Measurements from ENCODE around the gene POLRMT. TPM values are rescaled to one million over a fixed set of nuclear protein-coding genes. Genes with fewer than 3 reads are reported as not detected.

The POLRMT gene
- total RNA-seq, 1 experiment from 2014 or later, result 51.4 TPM

DNA sequence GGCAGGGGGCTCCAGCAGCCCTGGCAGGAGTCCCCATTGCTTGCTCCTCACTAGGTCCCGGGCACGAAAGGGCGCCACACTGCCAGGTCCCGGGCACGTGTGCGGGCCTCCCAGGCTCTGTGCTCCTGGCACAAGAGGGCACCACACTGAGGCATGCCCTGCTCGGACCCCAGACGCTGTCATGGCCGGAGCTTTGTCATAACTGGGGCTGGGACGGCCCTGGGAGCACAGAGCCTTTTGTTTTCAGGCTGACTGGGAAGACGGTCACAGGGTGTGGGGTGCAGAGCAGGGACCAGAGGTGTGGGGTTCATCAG lies 53.5 kb downstream of the POLRMT start:
- intact Hi-C loops (cut with micrococcal nuclease; ENCODE audit: unreplicated experiment), result no loop called here
- CTCF ChIA-PET, result no interaction called here
- BruUV-seq (replicated peaks), result no TSS peak
- H3K9me3 Mint-ChIP-seq (ENCODE audit: low read depth, unreplicated experiment), result no peaks in the 10 kb centered on the region
- no peaks in the 10 kb centered on the region for H3K27me3 Mint-ChIP-seq (ENCODE audit: unreplicated experiment)
- peaks cover 15% of the 10 kb centered on the region for H3K36me3 Mint-ChIP-seq (ENCODE audit: insufficient read depth, unreplicated experiment)
- no peak overlapping the region for H3K27ac Mint-ChIP-seq (ENCODE audit: unreplicated experiment)
- DNase-seq, result no peak
- H3K4me3 Mint-ChIP-seq (ENCODE audit: low read depth, unreplicated experiment), result no peak overlapping the region
- TF ChIP-seq, protein P1, sequence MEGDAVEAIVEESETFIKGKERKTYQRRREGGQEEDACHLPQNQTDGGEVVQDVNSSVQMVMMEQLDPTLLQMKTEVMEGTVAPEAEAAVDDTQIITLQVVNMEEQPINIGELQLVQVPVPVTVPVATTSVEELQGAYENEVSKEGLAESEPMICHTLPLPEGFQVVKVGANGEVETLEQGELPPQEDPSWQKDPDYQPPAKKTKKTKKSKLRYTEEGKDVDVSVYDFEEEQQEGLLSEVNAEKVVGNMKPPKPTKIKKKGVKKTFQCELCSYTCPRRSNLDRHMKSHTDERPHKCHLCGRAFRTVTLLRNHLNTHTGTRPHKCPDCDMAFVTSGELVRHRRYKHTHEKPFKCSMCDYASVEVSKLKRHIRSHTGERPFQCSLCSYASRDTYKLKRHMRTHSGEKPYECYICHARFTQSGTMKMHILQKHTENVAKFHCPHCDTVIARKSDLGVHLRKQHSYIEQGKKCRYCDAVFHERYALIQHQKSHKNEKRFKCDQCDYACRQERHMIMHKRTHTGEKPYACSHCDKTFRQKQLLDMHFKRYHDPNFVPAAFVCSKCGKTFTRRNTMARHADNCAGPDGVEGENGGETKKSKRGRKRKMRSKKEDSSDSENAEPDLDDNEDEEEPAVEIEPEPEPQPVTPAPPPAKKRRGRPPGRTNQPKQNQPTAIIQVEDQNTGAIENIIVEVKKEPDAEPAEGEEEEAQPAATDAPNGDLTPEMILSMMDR (IDR thresholded peaks at IDR 0.05; ENCODE audit: unreplicated experiment), result no peak
- H3K4me1 Mint-ChIP-seq (ENCODE audit: low read depth, unreplicated experiment), result peaks cover 6% of the 10 kb centered on the region

DNA sequence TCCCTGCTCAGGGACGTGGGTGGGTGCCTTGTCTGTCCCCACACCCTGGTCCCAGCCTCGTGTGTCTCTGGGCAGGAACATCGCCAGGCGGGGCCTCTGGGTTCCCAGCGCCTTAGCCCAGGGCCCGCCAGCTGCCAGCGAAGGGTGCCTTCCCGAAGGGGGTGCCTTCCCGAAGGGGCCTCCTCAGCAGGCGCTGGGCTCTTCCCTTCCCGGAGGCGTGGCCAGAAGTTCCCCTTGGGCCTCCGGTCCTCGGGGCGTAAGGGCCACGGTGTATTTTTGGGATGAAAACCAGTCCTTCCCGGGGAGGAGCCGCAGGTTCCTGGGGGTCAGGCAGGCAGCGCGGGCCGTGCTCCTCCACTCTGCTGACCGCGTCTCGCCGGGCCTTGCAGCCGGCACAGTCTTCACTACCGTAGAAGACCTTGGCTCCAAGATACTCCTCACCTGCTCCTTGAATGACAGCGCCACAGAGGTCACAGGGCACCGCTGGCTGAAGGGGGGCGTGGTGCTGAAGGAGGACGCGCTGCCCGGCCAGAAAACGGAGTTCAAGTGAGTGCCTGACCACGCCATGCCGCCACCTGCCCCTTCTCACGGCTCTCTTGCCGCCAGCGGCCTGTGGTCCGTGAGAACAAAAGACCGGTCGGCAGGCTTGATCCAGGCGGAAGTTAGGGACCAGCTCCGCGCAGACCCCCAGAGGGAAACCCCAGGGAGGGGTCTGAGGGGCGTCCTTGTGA lies 54.1 kb downstream of the POLRMT start:
- intact Hi-C loops (cut with micrococcal nuclease; ENCODE audit: unreplicated experiment), result no loop called here
- H3K4me3 Mint-ChIP-seq (ENCODE audit: low read depth, unreplicated experiment), result no peak overlapping the region
- H3K4me1 Mint-ChIP-seq (ENCODE audit: low read depth, unreplicated experiment), result peaks cover 8% of the 10 kb centered on the region
- no peak overlapping the region for H3K27ac Mint-ChIP-seq (ENCODE audit: unreplicated experiment)
- H3K36me3 Mint-ChIP-seq (ENCODE audit: insufficient read depth, unreplicated experiment), result peaks cover 14% of the 10 kb centered on the region
- CTCF ChIA-PET, result no interaction called here
- TF ChIP-seq, protein P1 (IDR thresholded peaks at IDR 0.05; ENCODE audit: unreplicated experiment), result no peak
- no peak for DNase-seq
- no peaks in the 10 kb centered on the region for H3K9me3 Mint-ChIP-seq (ENCODE audit: low read depth, unreplicated experiment)
- H3K27me3 Mint-ChIP-seq (ENCODE audit: unreplicated experiment), result no peaks in the 10 kb centered on the region
- no TSS peak for BruUV-seq (replicated peaks)

DNA sequence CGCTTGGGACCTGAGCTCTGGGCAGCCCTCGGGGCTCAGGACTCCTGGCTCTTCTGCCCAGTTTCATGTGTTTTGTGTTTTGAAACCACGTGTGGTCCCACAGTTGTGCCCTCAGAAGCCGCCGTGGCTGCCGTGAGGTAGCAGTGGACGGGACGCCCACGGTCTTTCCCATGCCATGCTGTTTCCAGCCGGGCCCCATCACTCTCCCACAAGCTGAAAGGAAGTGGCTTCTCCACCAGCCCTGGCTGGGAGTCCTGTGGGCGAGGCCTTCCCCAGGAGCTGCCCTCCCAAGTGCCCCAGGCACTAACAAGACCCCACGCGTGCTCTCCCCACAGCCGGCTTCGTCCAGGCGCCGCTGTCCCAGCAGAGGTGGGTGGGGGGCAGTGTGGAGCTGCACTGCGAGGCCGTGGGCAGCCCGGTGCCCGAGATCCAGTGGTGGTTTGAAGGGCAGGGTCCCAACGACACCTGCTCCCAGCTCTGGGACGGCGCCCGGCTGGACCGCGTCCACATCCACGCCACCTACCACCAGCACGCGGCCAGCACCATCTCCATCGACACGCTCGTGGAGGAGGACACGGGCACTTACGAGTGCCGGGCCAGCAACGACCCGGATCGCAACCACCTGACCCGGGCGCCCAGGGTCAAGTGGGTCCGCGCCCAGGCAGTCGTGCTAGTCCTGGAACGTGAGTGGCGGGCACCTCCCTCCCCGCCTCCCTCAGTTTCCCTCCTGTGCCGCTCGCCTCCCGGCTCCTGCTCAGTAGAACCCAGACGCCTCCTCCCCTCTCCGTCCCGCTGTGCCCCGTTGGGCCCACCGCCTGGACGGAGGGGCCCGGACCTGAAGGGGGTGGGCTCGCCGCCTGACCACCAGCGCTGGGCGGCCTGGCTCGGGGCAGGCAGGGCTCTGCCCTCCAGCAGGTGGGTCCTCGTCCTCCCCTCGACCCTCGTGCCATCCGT lies 55.6 kb downstream of the POLRMT start:
- Mint-ChIP-seq H3K27me3 (ENCODE audit: unreplicated experiment) (no peaks in the 10 kb centered on the region), H3K36me3 (ENCODE audit: insufficient read depth, unreplicated experiment) (peaks cover 19% of the 10 kb centered on the region)
- intact Hi-C loops (cut with micrococcal nuclease; ENCODE audit: unreplicated experiment), result no loop called here

DNA sequence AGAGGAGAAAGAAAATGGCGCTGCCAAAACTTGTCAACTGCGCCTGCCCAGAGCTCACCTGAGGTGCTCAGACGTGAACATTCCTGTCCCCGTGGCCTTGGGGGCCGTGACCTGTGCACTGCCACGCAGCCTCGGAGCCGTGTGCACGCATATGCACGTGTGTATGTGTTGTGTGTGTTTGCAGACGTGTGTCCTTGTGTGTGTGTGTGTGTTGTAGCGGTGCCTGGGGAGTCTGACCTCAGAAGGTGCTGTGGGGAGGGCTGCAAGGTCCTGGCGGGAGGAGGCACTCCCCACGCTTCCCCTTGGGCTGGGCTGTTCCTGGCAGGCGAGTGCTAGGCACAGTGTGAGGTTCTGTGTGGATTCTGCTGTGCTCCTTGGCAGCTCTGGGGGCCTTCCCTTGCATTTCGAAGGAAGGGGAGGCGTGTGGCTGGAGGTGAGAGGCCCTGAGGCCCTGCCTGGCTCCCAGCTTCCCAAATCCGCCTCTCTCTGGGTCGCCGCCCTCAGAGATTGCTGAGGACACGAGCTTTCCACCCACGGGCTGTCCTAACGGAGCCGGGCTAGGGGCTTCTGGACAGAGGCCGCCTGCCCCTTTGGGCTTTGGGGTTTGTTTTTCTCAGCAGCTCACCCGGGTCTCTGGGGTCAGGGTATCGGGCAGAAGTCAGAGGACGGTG lies 56.4 kb downstream of the POLRMT start:
- H3K9me3 Mint-ChIP-seq (ENCODE audit: low read depth, unreplicated experiment), result no peaks in the 10 kb centered on the region
- CTCF ChIA-PET, result interaction anchor here (0.5 kb wide), 1 partner anchor 37 kb away, joined by 3 read pairs; no protein-coding TSS in a partner anchor

More for the DNA sequence above, 55.6 kb downstream of the POLRMT start:
- Mint-ChIP-seq H3K4me3 (ENCODE audit: low read depth, unreplicated experiment) (no peak overlapping the region), H3K4me1 (ENCODE audit: low read depth, unreplicated experiment) (peaks cover 8% of the 10 kb centered on the region), H3K9me3 (ENCODE audit: low read depth, unreplicated experiment) (no peaks in the 10 kb centered on the region), H3K27ac (ENCODE audit: unreplicated experiment) (no peak overlapping the region)
- BruUV-seq (replicated peaks), result no TSS peak
- no peak for DNase-seq
- CTCF ChIA-PET, result no interaction called here
- TF ChIP-seq, protein P1 (IDR thresholded peaks at IDR 0.05; ENCODE audit: unreplicated experiment), result no peak

More for the DNA sequence above, 56.4 kb downstream of the POLRMT start:
- Mint-ChIP-seq H3K36me3 (ENCODE audit: insufficient read depth, unreplicated experiment) (peaks cover 27% of the 10 kb centered on the region), H3K27me3 (ENCODE audit: unreplicated experiment) (no peaks in the 10 kb centered on the region), H3K4me1 (ENCODE audit: low read depth, unreplicated experiment) (peaks cover 8% of the 10 kb centered on the region), H3K27ac (ENCODE audit: unreplicated experiment) (no peak overlapping the region), H3K4me3 (ENCODE audit: low read depth, unreplicated experiment) (no peak overlapping the region)
- TF ChIP-seq, protein P1 (IDR thresholded peaks at IDR 0.05; ENCODE audit: unreplicated experiment), result no peak
- intact Hi-C loops (cut with micrococcal nuclease; ENCODE audit: unreplicated experiment), result no loop called here
- no TSS peak for BruUV-seq (replicated peaks)
- DNase-seq, result no peak

All from Calu3 (cell line).